GM19468 (cell line): ENCODE data around the gene TUBB1.
A peak's percentile ranks its signal among the peaks of the same experiment; 100 is the strongest.
"Not testable (repeated sequence)": the region's sequence is repeated elsewhere in the genome, so short reads cannot be mapped to it uniquely, and the experiment has no call there.

Experiments
- ATAC-seq: cut with Tn5 transposase; IDR thresholded peaks from one replicate; pipeline ENCODE4 v1.9.1; 2021; ENCODE audit warnings: mild to moderate bottlenecking, moderate library complexity, moderate number of reproducible peaks; ENCODE audit not compliant: unreplicated experiment; ENCODE audit errors: extremely low read depth

Gene TUBB1

DNA sequence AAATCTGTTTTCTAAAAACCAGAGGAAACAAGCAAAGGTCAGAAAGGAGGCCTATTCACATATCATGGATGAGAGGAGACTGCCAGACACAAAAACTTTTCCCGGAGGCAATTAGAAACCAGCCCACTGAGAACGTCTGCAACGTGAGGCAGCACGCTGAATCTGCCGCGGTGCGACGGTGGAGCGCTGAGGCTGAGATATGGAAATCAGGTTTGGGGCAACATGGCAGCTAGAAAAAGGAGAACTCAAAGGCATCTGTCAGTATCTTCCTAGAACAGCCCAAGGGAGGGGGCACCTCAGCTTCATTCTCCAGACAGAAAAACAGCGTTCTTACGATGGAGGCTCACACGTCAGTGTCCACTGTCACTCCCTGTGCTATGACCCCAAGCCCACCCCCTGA, 18.2 kb downstream of the TUBB1 start:
- ATAC-seq = no peak

DNA sequence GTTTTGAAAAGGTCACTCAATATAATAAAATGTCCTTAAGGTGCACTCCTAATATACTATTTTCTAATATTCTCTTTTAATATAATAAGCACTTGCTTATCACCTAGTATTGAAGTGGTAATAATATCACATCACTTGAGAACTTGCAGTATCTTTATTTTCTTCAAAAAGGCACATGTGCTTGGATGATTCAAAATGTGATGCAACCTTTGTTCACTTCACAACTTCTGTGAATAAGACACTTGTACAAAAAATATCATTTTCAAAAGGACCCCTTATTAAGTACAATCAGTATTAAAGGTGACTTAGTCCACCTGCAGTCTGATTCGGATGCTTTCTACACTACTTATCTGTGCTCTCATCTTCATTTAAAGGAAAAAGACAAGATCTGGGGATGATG, 20.0 kb downstream of the TUBB1 start:
- ATAC-seq = no peak

- ATAC-seq = no peak
Measured at GRCh38 chr20:59040667-59041066, 21.4 kb downstream of the TUBB1 start.

GRCh38 chr20:59041487-59041886, 22.3 kb downstream of the TUBB1 start:
- not testable (repeated sequence) for ATAC-seq

GRCh38 chr20:59042151-59042795, 23.0 kb downstream of the TUBB1 start, which contains the start of gene PRELID3B:
Gene PRELID3B, minus strand, starts transcription at chr20:59042786. Its CDS starts 56 bp downstream, at chr20:59042730.
- no peak for ATAC-seq

- peak; percentile 90 for ATAC-seq
Measured at GRCh38 chr20:59042796-59043631, 23.8 kb downstream of the TUBB1 start.

GRCh38 chr20:59043698-59044097, 24.5 kb downstream of the TUBB1 start:
- ATAC-seq = no peak

- ATAC-seq = no peak
Measured at GRCh38 chr20:59044295-59044694, 25.1 kb downstream of the TUBB1 start.

DNA sequence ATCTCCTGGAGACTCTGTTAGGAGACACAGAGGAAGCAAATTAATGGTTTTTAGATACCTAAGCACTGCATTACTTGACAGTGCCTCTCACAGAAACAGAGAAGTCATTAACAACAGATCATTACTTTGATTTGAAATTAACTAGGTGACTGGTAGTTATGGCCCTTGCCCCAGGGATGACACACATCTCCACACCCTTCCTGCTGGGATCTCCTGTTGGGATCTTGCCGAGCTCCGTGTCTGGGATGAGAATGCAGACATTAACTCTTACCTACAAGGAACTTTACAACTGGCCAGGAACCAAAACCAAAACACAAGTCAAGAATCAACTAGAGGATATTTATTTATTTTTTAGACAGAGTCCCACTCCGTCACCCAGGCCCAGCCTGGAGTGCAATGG, 25.6 kb downstream of the TUBB1 start:
- no peak for ATAC-seq

- no peak for ATAC-seq
Measured at GRCh38 chr20:59046862-59047261, 27.6 kb downstream of the TUBB1 start.

DNA sequence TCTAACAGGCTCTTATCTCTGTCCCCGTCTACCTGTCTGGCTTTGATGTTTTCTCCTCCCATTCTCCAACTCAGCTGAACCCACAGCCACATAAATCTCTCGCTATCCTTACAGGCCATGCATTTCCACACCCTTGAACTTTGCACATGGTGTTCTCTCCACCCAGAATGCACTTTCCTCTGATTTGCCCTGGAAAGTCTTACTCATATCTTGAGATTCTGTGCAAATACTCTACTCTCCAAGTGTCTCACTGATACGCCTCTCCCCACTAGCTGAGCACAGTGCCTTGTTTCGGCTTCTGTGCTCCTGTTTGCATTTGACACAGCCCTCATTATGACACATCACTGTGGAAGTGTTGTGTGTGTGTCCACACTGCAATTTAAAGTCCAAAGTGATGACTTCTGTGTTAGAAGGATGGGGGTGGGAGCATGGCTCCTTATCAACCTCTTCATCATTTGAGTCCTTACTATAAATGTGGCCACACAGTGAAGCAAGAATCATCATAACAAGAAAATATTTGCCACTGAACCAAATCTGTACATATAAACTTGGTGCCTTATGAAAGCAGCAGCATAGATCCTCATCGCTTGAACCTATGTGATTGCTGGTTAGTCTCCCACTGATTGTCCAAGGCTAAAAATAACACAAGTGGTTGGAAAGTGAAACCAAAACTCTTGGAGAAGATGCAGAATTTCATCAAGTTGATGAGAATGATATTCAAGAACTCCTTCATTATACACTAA, 28.9 kb downstream of the TUBB1 start:
- ATAC-seq = no peak

DNA sequence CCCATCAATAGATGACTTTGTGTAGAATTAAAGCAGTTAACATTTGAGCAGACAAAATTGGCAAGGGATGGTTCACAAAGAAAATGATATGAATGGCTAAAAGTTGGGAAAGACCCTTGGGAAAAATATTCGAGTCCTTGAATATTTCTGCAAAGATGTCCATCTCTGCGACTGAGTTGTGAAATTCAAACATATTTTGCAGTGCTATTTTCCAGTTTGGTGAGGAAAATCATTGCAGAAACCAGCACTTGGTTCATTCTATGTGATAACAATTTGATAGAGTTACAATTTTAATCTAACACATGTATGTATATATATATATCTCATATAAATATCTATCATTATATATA, 29.4 kb downstream of the TUBB1 start:
- ATAC-seq = no peak

- no peak for ATAC-seq
Measured at GRCh38 chr20:59050437-59050836, 31.2 kb downstream of the TUBB1 start.

DNA sequence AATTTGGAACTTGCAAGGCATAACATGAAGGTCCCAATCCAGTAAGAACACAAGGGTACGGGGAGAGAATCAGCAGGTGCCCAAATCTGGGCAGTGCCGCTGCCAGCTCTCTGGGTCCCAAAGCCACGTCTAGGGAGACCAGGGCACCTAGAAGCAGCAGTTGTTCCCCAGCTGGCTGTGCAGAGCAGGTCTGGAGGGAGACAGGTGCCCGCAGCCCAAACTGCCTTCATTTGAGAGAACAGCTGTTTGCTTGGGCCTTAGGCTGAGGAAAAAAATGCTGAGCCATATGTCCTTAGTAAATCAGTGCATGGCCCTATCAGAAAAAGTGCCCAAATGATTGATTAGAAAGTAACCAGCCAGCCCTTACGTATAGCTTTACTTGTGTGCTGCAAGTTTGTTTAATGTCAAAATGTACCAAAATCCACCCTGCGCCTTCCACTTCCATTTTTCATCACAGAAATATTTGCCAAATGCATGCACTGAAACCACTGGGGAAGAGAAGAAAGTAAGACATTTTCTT, 32.5 kb downstream of the TUBB1 start:
- ATAC-seq = no peak

DNA sequence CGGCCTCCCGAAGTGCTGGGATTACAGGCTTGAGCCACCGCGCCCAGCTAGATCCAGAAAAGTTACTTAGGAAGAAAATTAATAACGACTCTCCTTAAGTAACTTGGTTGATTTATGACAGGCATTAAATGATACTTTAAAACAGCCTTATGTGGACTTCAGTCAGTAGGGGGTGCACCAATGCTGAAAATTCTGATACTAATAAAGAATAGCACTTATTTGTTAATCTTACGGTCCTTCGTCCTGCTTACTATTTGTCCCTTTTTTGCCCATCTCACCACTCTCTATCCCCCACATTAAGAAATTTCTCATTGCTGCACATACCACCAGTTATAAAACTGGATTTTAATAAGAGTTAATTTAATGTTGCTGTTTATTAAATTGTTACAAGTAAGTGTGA, 36.1 kb downstream of the TUBB1 start:
- ATAC-seq = no peak

- ATAC-seq = no peak
Measured at GRCh38 chr20:59062081-59062480, 42.9 kb downstream of the TUBB1 start.

DNA sequence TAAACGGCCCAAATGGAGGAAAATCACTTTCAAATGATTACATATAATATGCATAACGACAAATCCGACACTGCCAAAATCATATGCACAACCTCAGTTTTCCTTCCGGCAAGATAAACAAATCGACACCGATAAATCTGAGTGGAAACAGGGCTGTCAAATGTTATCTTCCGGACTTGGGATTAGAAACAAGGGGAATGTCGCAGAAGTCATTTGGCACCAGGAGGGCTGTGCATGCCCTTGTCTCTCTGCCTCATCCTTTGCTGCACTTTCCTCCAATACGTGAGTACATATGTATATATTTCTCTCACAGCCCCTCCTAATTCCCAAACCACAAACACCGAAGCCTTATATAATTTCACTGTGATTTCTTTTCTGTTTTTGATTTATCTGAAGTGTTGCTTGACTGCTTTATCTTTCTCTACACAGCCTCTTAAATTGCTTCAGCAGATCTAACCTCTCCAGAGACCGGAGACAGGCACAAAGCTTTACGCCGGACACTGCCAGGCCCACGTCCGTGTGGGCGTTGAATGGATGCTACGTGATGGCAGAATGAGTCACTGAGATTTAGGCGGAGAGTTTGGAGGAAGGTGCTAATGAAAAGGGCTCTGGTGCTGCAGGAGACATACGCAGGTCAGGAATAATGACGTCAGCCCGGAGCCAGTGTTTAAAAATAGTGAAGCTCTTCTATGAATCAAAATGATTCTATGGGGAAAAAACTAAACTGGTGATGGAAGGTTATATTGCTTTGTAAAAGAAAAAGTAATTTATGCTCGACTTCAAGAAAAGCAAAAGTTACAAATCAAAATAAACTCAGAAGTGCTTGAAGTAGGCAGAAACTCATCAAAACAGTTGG, 44.4 kb downstream of the TUBB1 start:
- ATAC-seq = no peak

DNA sequence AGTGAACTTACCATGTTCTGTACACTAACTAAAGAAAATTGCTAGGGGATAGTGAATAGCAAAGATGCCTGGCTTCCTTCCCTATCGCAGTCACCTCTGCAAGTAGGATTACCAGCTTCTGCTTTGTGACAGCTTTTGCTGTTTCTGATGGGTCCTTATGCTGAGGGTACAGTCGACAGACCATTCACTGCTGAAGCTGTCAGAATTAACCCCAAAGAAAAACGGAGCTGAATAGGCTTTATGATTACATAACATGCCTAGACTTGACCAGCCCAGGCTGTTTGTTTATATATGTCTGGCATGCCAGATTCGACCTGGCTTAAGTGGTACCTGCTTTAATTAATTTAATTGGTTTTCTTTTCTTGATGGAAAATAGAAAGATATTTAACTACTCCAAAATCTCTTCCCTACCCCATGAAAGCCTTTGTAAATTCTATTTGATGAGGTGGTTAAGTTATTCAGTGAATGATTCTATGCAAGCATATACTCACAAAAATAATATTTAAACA, 45.0 kb downstream of the TUBB1 start:
- no peak for ATAC-seq

GRCh38 chr20:59068534-59068933, 49.3 kb downstream of the TUBB1 start:
- ATAC-seq = no peak

GRCh38 chr20:59069026-59069425, 49.8 kb downstream of the TUBB1 start:
- no peak for ATAC-seq
